Mesendoderm (in vitro differentiated cells): ENCODE results near the gene URB2. TPM values are rescaled to one million over a fixed set of nuclear protein-coding genes. Genes with fewer than 3 reads are reported as not detected.

Experiments used
- DNase-seq: peaks from one replicate; pipeline ENCODE4 v3.0.0; 2013
- H2AK5ac ChIP-seq: 2 replicates; pipeline ENCODE4 v1.6.1; 2013; ENCODE audit warnings: low read length, inconsistent platforms
- H2BK120ac ChIP-seq: 2 replicates; pipeline ENCODE4 v1.6.1; 2013; ENCODE audit warnings: low read depth, mild to moderate bottlenecking, low read length, moderate library complexity, mixed read lengths
- H2BK15ac ChIP-seq: replicated peaks from 2 replicates; pipeline ENCODE4 v1.6.1; 2013; ENCODE audit warnings: low read depth, mild to moderate bottlenecking, moderate library complexity
- H2BK5ac ChIP-seq: 2 replicates; pipeline ENCODE4 v1.6.1; 2013; ENCODE audit warnings: low read length, inconsistent platforms
- H3K18ac ChIP-seq: 2 replicates; pipeline ENCODE4 v1.6.1; 2013; ENCODE audit warnings: mild to moderate bottlenecking, low read length, mixed read lengths
- H3K23ac ChIP-seq: one replicate; pipeline ENCODE4 v1.6.1; 2013; ENCODE audit warnings: low read length
- H3K27ac ChIP-seq: 2 replicates; pipeline ENCODE4 v1.5.1; 2013; ENCODE audit warnings: low read depth, mild to moderate bottlenecking, inconsistent platforms, low read length, moderate library complexity
- H3K27me3 ChIP-seq: 2 replicates; pipeline ENCODE4 v1.6.1; 2013; ENCODE audit warnings: low read length, control low read depth, mild to moderate bottlenecking, inconsistent platforms; ENCODE audit not compliant: insufficient read depth, poor library complexity
- H3K36me3 ChIP-seq: 2 replicates; pipeline ENCODE4 v1.6.1; 2013; ENCODE audit warnings: low read length, inconsistent platforms; ENCODE audit not compliant: control insufficient read depth, insufficient read depth
- H3K4ac ChIP-seq: one replicate; pipeline ENCODE4 v1.6.1; 2013; ENCODE audit warnings: low read depth, mild to moderate bottlenecking, low read length, moderate library complexity
- H3K4me1 ChIP-seq: 2 replicates; pipeline ENCODE4 v1.6.1; 2013; ENCODE audit warnings: low read depth, low read length, inconsistent platforms; ENCODE audit not compliant: control insufficient read depth
- H3K4me2 ChIP-seq: 2 replicates; pipeline ENCODE4 v1.6.1; 2013; ENCODE audit warnings: low read length
- H3K4me3 ChIP-seq: 2 replicates; pipeline ENCODE4 v1.5.1; 2013; ENCODE audit warnings: mild to moderate bottlenecking, low read length
- H3K56ac ChIP-seq: one replicate; pipeline ENCODE4 v1.6.1; 2013; ENCODE audit warnings: low read length
- H3K79me1 ChIP-seq: 2 replicates; pipeline ENCODE4 v1.6.1; 2013; ENCODE audit warnings: low read length, inconsistent platforms
- H3K79me2 ChIP-seq: 2 replicates; pipeline ENCODE4 v1.6.1; 2013; ENCODE audit warnings: mild to moderate bottlenecking, low read length; ENCODE audit not compliant: control insufficient read depth, insufficient read depth
- H3K9ac ChIP-seq: 2 replicates; pipeline ENCODE4 v1.6.1; 2013; ENCODE audit warnings: low read length, inconsistent platforms
- H4K5ac ChIP-seq: one replicate; pipeline ENCODE4 v1.6.1; 2013; ENCODE audit warnings: low read length
- H4K8ac ChIP-seq: one replicate; pipeline ENCODE4 v1.6.1; 2013; ENCODE audit warnings: low read depth, mild to moderate bottlenecking, control low read depth, low read length, moderate library complexity
- WGBS: extraction: QIAGEN DNeasy Blood & Tissue Kit; methylation state at CpG from one replicate; pipeline ENCODE4 v1.1.7; 2013; ENCODE audit warnings: low lambda C conversion rate, missing lambda C conversion rate; ENCODE audit not compliant: insufficient coverage; ENCODE audit errors: extremely low coverage; 5-methylcytosine and 5-hydroxymethylcytosine counted together
- polyA plus RNA-seq, 2 experiments: library from polyadenylated mRNA; stranded (reverse); fragments of 200-250 nt; gene quantifications; one replicate each; pipeline ENCODE4 v1.2.3, GENCODE V29; 2013

The URB2 gene
- 13.5 TPM for polyA plus RNA-seq (2013, experiment 1 of 2)
- 13.5 TPM for polyA plus RNA-seq (2013, experiment 2 of 2)

- H4K5ac ChIP-seq: no peak within 1 kb of the TSS
- peak within 1 kb of the TSS; percentile 95 for H3K4ac ChIP-seq
- peak within 1 kb of the TSS; percentile 32 for H3K23ac ChIP-seq
- peak within 1 kb of the TSS; percentile 94 for H3K9ac ChIP-seq
- no peaks in the 10 kb centered on the region for H3K27me3 ChIP-seq
- WGBS: no CpG with 5 or more reads among the region's 97 CpGs
- peak within 1 kb of the TSS; percentile 95 for H3K4me3 ChIP-seq
- peak within 1 kb of the TSS; percentile 95 for H2BK120ac ChIP-seq
- H3K4me2 ChIP-seq: peak within 1 kb of the TSS; percentile 100
- H2AK5ac ChIP-seq: no peak within 1 kb of the TSS
- H3K79me2 ChIP-seq: peaks cover 58% of the 10 kb centered on the region
- H3K27ac ChIP-seq: peak within 1 kb of the TSS; percentile 73
- H2BK5ac ChIP-seq: no peak within 1 kb of the TSS
- no peaks in the 10 kb centered on the region for H3K36me3 ChIP-seq
- peaks cover 22% of the 10 kb centered on the region for H3K79me1 ChIP-seq
- peak; percentile 92 for DNase-seq
- peak within 1 kb of the TSS; percentile 94 for H3K18ac ChIP-seq
- H3K56ac ChIP-seq: peak within 1 kb of the TSS; percentile 99
- no peak within 1 kb of the TSS for H2BK15ac ChIP-seq
- no peak within 1 kb of the TSS for H4K8ac ChIP-seq
- peaks cover 6% of the 10 kb centered on the region for H3K4me1 ChIP-seq
Observed at GRCh38 chr1:229625915-229626831, at the start of gene URB2, which contains the start of gene TAF5L. URB2 (plus strand) TSS chr1:229626247; CDS start chr1:229627634, 1,387 bp downstream. TAF5L (minus strand) TSS chr1:229626122; CDS start chr1:229614482, 11,640 bp downstream.

GRCh38 chr1:229578168-229579058, 47.6 kb upstream of the URB2 start:
- Histone ChIP-seq H3K79me2 (no peaks in the 10 kb centered on the region), H3K36me3 (no peaks in the 10 kb centered on the region), H3K4me2 (no peak overlapping the region), H3K18ac (no peak overlapping the region), H4K5ac (no peak overlapping the region), H3K27ac (no peak overlapping the region), H4K8ac (no peak overlapping the region), H3K79me1 (no peaks in the 10 kb centered on the region), H3K9ac (no peak overlapping the region), H3K23ac (no peak overlapping the region), H3K27me3 (no peaks in the 10 kb centered on the region), H2BK120ac (no peak overlapping the region), H3K4me1 (no peaks in the 10 kb centered on the region), H2AK5ac (no peak overlapping the region), H2BK5ac (no peak overlapping the region), H3K4me3 (no peak overlapping the region), H2BK15ac (no peak overlapping the region), H3K4ac (no peak overlapping the region), H3K56ac (no peak overlapping the region)
- DNase-seq: no peak
- no CpG with 5 or more reads among the region's 14 CpGs for WGBS

GRCh38 chr1:229579059-229579673, 46.9 kb upstream of the URB2 start:
- H3K56ac ChIP-seq: no peak overlapping the region
- no peak overlapping the region for H2BK5ac ChIP-seq
- H4K5ac ChIP-seq: no peak overlapping the region
- no peak overlapping the region for H2BK15ac ChIP-seq
- no peak overlapping the region for H3K27ac ChIP-seq
- no peak overlapping the region for H4K8ac ChIP-seq
- H3K36me3 ChIP-seq: no peaks in the 10 kb centered on the region
- H2BK120ac ChIP-seq: no peak overlapping the region
- no peak overlapping the region for H3K23ac ChIP-seq
- H3K79me1 ChIP-seq: no peaks in the 10 kb centered on the region
- H3K4me2 ChIP-seq: no peak overlapping the region
- WGBS: no CpG with 5 or more reads among the region's 9 CpGs
- no peaks in the 10 kb centered on the region for H3K27me3 ChIP-seq
- H2AK5ac ChIP-seq: no peak overlapping the region
- no peaks in the 10 kb centered on the region for H3K4me1 ChIP-seq
- no peaks in the 10 kb centered on the region for H3K79me2 ChIP-seq
- no peak overlapping the region for H3K9ac ChIP-seq
- no peak overlapping the region for H3K4me3 ChIP-seq
- no peak overlapping the region for H3K18ac ChIP-seq
- H3K4ac ChIP-seq: no peak overlapping the region
- no peak for DNase-seq

- Histone ChIP-seq H4K5ac (no peak overlapping the region), H3K4me1 (no peaks in the 10 kb centered on the region), H3K4ac (no peak overlapping the region), H3K23ac (no peak overlapping the region), H3K79me1 (no peaks in the 10 kb centered on the region), H3K27ac (no peak overlapping the region), H3K18ac (no peak overlapping the region), H3K4me3 (no peak overlapping the region), H2BK120ac (no peak overlapping the region), H3K27me3 (no peaks in the 10 kb centered on the region), H4K8ac (no peak overlapping the region), H3K4me2 (no peak overlapping the region), H2AK5ac (no peak overlapping the region), H2BK5ac (no peak overlapping the region), H3K9ac (no peak overlapping the region), H3K79me2 (no peaks in the 10 kb centered on the region), H2BK15ac (no peak overlapping the region), H3K56ac (no peak overlapping the region), H3K36me3 (no peaks in the 10 kb centered on the region)
- WGBS: 100% methylated on average over 2 of the region's 3 CpGs
- DNase-seq: no peak
Observed at GRCh38 chr1:229581485-229581884, 44.6 kb upstream of the URB2 start.

GRCh38 chr1:229582011-229582694, 43.9 kb upstream of the URB2 start:
- no peaks in the 10 kb centered on the region for H3K79me2 ChIP-seq
- no peak overlapping the region for H3K18ac ChIP-seq
- no peak overlapping the region for H2BK15ac ChIP-seq
- no peak overlapping the region for H3K9ac ChIP-seq
- H3K4me2 ChIP-seq: no peak overlapping the region
- H3K23ac ChIP-seq: no peak overlapping the region
- no peaks in the 10 kb centered on the region for H3K79me1 ChIP-seq
- no CpG with 5 or more reads among the region's 11 CpGs for WGBS
- no peaks in the 10 kb centered on the region for H3K4me1 ChIP-seq
- H4K5ac ChIP-seq: no peak overlapping the region
- H3K4me3 ChIP-seq: no peak overlapping the region
- no peak overlapping the region for H4K8ac ChIP-seq
- DNase-seq: no peak
- no peak overlapping the region for H2AK5ac ChIP-seq
- no peak overlapping the region for H3K4ac ChIP-seq
- H2BK120ac ChIP-seq: no peak overlapping the region
- H2BK5ac ChIP-seq: no peak overlapping the region
- no peaks in the 10 kb centered on the region for H3K36me3 ChIP-seq
- H3K27ac ChIP-seq: no peak overlapping the region
- no peak overlapping the region for H3K56ac ChIP-seq
- no peaks in the 10 kb centered on the region for H3K27me3 ChIP-seq
